A549 (cell line): Measurements from ENCODE around the gene TRPC3. TPM values are rescaled to one million over a fixed set of nuclear protein-coding genes. Genes with fewer than 3 reads are reported as not detected.

Source experiments
- ATAC-seq, 2 experiments: fragments of 200-7000 bp in 1 of 2; fragments of >200 bp in 1 of 2; cut with Nextera tagmentation in 1 of 2; cut with Tn5 transposase in 1 of 2; 3 replicates each; pipeline versions ENCODE4 v1.8.0 to v1.9.1; 2018 to 2020; ENCODE audit warnings: mild to moderate bottlenecking in 1 of 2, moderate library complexity in 1 of 2
- CTCF ChIA-PET: fragments of 300-600 bp; sonication (Branson Sonifier 250); formaldehyde crosslinking; extraction: SDS; loops from one replicate; lab custom pipeline; 2021; ENCODE audit warnings: antibody characterized with exemption, inconsistent platforms; lab: Yijun Ruan, JAX
- POLR2A ChIA-PET: fragments of 350-600 bp; formaldehyde crosslinking; extraction: SDS; loops from one replicate; lab custom pipeline; 2021; ENCODE audit warnings: antibody characterized with exemption, inconsistent platforms; lab: Yijun Ruan, JAX
- DNase-seq, 2 experiments: peaks; one replicate each; pipeline versions ENCODE4 v3.0.0 to v3.0.0-alpha.2; 2011 to 2016; ENCODE audit warnings: low read depth in 1 of 2, low spot score in 1 of 2
- FAIRE-seq: peaks from 2 replicates; lab custom pipeline; 2011; peaks lifted over from hg19 to GRCh38; lab: Jason Lieb, UNC
- H3K27ac ChIP-seq, 2 experiments: fragments of >200 bp; sonication (Bioruptor Twin); formaldehyde crosslinking; 3 replicates each; pipeline ENCODE4 v1.5.1; 2016 to 2017
- H3K4me1 ChIP-seq: fragments of >200 bp; sonication (Bioruptor Twin); formaldehyde crosslinking; 3 replicates; pipeline ENCODE4 v1.6.1; 2016
- H3K4me2 ChIP-seq: fragments of >200 bp; sonication (Bioruptor Twin); formaldehyde crosslinking; 3 replicates; pipeline ENCODE4 v1.6.1; 2016
- H3K4me3 ChIP-seq: fragments of >200 bp; sonication (Bioruptor Twin); formaldehyde crosslinking; 3 replicates; pipeline ENCODE4 v1.5.1; 2016
- H3K9me3 ChIP-seq: fragments of >200 bp; sonication (Bioruptor Twin); formaldehyde crosslinking; 3 replicates; pipeline ENCODE4 v1.6.1; 2016
- CBX2 ChIP-seq: fragments of 200-600 bp; sonication (generic); IDR thresholded peaks from 2 replicates; pipeline ENCODE4 v1.6.1; 2016; ENCODE audit warnings: low read depth, mild to moderate bottlenecking, borderline replicate concordance
- CBX8 ChIP-seq: fragments of 200-600 bp; sonication (generic); IDR thresholded peaks from 2 replicates; pipeline ENCODE4 v1.6.1; 2016
- CEBPB ChIP-seq, 2 experiments: fragments of >200 bp in 1 of 2; sonication (Bioruptor Twin) in 1 of 2; formaldehyde crosslinking in 1 of 2; IDR thresholded peaks; 2 replicates each; pipeline ENCODE4 v1.6.1; 2012 to 2016
- CHD2 ChIP-seq: fragments of 150-350 bp; IDR thresholded peaks from 2 replicates; pipeline ENCODE4 v1.6.1; 2014; ENCODE audit warnings: low read length; ENCODE audit not compliant: partially characterized antibody
- CHD4 ChIP-seq: fragments of 200-600 bp; sonication (generic); IDR thresholded peaks from 2 replicates; pipeline ENCODE4 v1.6.1; 2016; ENCODE audit warnings: antibody characterized with exemption, mild to moderate bottlenecking, borderline replicate concordance
- EHF ChIP-seq: fragments of 250-450 bp; sonication (Bioruptor Pico); IDR thresholded peaks from 2 replicates; pipeline ENCODE4 v1.5.0; 2020; ENCODE audit warnings: mild to moderate bottlenecking
- EP300 ChIP-seq, 2 experiments: fragments of >200 bp; sonication (Bioruptor Twin); formaldehyde crosslinking; IDR thresholded peaks; 2 replicates in 1 of 2; 3 replicates in 1 of 2; pipeline ENCODE4 v1.6.1; 2016 to 2017
- FOSB ChIP-seq: fragments of 250-450 bp; sonication (Bioruptor Pico); IDR thresholded peaks from 2 replicates; pipeline ENCODE4 v1.5.0; 2020; ENCODE audit warnings: mild to moderate bottlenecking, moderate library complexity
- FOXS1 ChIP-seq: fragments of 250-450 bp; sonication (Bioruptor Pico); IDR thresholded peaks from 2 replicates; pipeline ENCODE4 v1.5.0; 2020; ENCODE audit warnings: mild to moderate bottlenecking, moderate library complexity
- KDM1A ChIP-seq: fragments of 200-600 bp; sonication (generic); IDR thresholded peaks from 2 replicates; pipeline ENCODE4 v1.6.1; 2016; ENCODE audit warnings: low read depth, mild to moderate bottlenecking
- KDM5A ChIP-seq: fragments of 200-600 bp; sonication (generic); IDR thresholded peaks from 2 replicates; pipeline ENCODE4 v1.6.1; 2016; ENCODE audit warnings: antibody characterized with exemption, mild to moderate bottlenecking
- MYC ChIP-seq: IDR thresholded peaks from 2 replicates; pipeline ENCODE4 v1.6.1; 2012; ENCODE audit warnings: mild to moderate bottlenecking, inconsistent platforms, low read length, improper control_type of control experiment, borderline replicate concordance
- NFE2L2 ChIP-seq: fragments of 150-350 bp; conservative IDR thresholded peaks from 2 replicates; pipeline ENCODE4 v1.6.1; 2014; ENCODE audit warnings: low read length
- NR3C1 ChIP-seq: fragments of >200 bp; sonication (Bioruptor Twin); formaldehyde crosslinking; IDR thresholded peaks from 3 replicates; pipeline ENCODE4 v1.6.1; 2017
- PHF8 ChIP-seq: fragments of 200-600 bp; sonication (generic); IDR thresholded peaks from 2 replicates; pipeline ENCODE4 v1.6.1; 2016; ENCODE audit warnings: low read depth, mild to moderate bottlenecking, antibody characterized with exemption, moderate library complexity, borderline replicate concordance
- TFCP2L1 ChIP-seq: fragments of 250-450 bp; sonication (Bioruptor Pico); IDR thresholded peaks from 2 replicates; pipeline ENCODE4 v1.5.0; 2021; ENCODE audit warnings: mild to moderate bottlenecking
- ZC3H11A ChIP-seq: fragments of 450-650 bp; IDR thresholded peaks from 2 replicates; pipeline ENCODE4 v1.6.1; 2014; ENCODE audit warnings: antibody characterized with exemption, mild to moderate bottlenecking
- ZSCAN20 ChIP-seq: fragments of 250-450 bp; sonication (Bioruptor Pico); IDR thresholded peaks from 2 replicates; pipeline ENCODE4 v1.8.0; 2022; ENCODE audit warnings: mild to moderate bottlenecking, moderate library complexity
- WGBS: methylation state at CpG from one replicate; pipeline ENCODE4 v1.1.6; 2017; ENCODE audit errors: missing lambda C conversion rate; 5-methylcytosine and 5-hydroxymethylcytosine counted together
- polyA plus RNA-seq, 4 experiments: library from polyadenylated mRNA; depleted of rRNA in 3 of 4; stranded (reverse); fragments of >200 nt; fragmentation: RNase III in 1 of 4; extraction: RNeasy Plus Mini Kit Qiagen cat#74134 plus additional on column Dnase treatment in 1 of 4; gene quantifications; 2 replicates in 3 of 4; 3 replicates in 1 of 4; pipeline ENCODE4 v1.2.3, GENCODE V29; 2011 to 2017
- TF ChIP-seq, protein P1 (sequence below): IDR thresholded peaks from 2 replicates; pipeline ENCODE4 v1.6.1; 2012; ENCODE audit warnings: low read depth, borderline replicate concordance
- TF ChIP-seq, protein P2 (sequence below): fragments of >200 bp; sonication (Bioruptor Twin); formaldehyde crosslinking; IDR thresholded peaks from 2 replicates; pipeline ENCODE4 v1.6.1; 2016
- TF ChIP-seq, protein P3 (sequence below): fragments of 200-600 bp; sonication (generic); IDR thresholded peaks from 2 replicates; pipeline ENCODE4 v1.6.1; 2016; ENCODE audit warnings: antibody characterized with exemption, mild to moderate bottlenecking, moderate library complexity
- TF ChIP-seq, protein P4 (sequence below): fragments of >200 bp; sonication (Bioruptor Twin); formaldehyde crosslinking; IDR thresholded peaks from 3 replicates; pipeline ENCODE4 v1.6.1; 2016
- TF ChIP-seq, protein P5 (sequence below): IDR thresholded peaks from 2 replicates; pipeline ENCODE4 v1.6.1; 2012
- TF ChIP-seq, protein P6 (sequence below): fragments of 250-450 bp; sonication (Bioruptor Pico); IDR thresholded peaks from 2 replicates; pipeline ENCODE4 v1.5.0; 2021; ENCODE audit warnings: mild to moderate bottlenecking, moderate library complexity, borderline replicate concordance

TRPC3 gene
- polyA plus RNA-seq, 2 of the 4 experiments (the other 2 are of a cell fraction): 0.03 to 0.04 TPM

DNA sequence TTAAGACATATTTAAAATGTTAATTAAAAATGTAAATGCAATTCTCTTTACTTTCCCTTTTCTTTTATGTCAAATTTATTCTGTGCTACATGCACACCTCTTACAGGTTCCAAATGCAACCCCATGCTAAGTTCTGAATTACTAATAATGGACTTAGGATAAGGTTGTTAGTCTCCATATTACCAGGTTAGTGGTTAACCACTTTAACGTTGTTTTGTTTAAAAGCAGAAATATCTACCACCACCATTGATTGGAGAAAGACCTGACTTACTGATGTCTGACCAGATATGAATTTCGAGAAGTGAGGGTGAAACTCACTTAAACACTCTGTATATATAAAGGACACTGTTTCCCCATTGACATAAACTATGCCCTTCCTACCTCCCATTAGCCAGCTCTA lies 6.9 kb upstream of the TRPC3 start:
- ChIA-PET CTCF (no interaction called here), POLR2A (no interaction called here)
- Histone ChIP-seq H3K4me1 (no peaks in the 10 kb centered on the region), H3K27ac (no peak overlapping the region), H3K4me3 (no peak overlapping the region), H3K4me2 (no peak overlapping the region), H3K9me3 (no peaks in the 10 kb centered on the region)
- TF ChIP-seq, protein P1, sequence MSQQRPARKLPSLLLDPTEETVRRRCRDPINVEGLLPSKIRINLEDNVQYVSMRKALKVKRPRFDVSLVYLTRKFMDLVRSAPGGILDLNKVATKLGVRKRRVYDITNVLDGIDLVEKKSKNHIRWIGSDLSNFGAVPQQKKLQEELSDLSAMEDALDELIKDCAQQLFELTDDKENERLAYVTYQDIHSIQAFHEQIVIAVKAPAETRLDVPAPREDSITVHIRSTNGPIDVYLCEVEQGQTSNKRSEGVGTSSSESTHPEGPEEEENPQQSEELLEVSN: no peak
- no peak for TF ChIP-seq CHD4
- TF ChIP-seq EHF (CRISPR knock-in tag): no peak
- no peak for TF ChIP-seq KDM1A
- TF ChIP-seq TFCP2L1: no peak
- TF ChIP-seq, protein P2, sequence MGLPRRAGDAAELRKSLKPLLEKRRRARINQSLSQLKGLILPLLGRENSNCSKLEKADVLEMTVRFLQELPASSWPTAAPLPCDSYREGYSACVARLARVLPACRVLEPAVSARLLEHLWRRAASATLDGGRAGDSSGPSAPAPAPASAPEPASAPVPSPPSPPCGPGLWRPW: no peak
- no peak for TF ChIP-seq FOSB (CRISPR knock-in tag)
- no peak for TF ChIP-seq ZSCAN20
- TF ChIP-seq CEBPB (IDR thresholded peaks at IDR 0.05): no peak
- no peak for TF ChIP-seq EP300 (IDR thresholded peaks at IDR 0.05)
- TF ChIP-seq, protein P3, sequence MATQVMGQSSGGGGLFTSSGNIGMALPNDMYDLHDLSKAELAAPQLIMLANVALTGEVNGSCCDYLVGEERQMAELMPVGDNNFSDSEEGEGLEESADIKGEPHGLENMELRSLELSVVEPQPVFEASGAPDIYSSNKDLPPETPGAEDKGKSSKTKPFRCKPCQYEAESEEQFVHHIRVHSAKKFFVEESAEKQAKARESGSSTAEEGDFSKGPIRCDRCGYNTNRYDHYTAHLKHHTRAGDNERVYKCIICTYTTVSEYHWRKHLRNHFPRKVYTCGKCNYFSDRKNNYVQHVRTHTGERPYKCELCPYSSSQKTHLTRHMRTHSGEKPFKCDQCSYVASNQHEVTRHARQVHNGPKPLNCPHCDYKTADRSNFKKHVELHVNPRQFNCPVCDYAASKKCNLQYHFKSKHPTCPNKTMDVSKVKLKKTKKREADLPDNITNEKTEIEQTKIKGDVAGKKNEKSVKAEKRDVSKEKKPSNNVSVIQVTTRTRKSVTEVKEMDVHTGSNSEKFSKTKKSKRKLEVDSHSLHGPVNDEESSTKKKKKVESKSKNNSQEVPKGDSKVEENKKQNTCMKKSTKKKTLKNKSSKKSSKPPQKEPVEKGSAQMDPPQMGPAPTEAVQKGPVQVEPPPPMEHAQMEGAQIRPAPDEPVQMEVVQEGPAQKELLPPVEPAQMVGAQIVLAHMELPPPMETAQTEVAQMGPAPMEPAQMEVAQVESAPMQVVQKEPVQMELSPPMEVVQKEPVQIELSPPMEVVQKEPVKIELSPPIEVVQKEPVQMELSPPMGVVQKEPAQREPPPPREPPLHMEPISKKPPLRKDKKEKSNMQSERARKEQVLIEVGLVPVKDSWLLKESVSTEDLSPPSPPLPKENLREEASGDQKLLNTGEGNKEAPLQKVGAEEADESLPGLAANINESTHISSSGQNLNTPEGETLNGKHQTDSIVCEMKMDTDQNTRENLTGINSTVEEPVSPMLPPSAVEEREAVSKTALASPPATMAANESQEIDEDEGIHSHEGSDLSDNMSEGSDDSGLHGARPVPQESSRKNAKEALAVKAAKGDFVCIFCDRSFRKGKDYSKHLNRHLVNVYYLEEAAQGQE: no peak
- no peak for TF ChIP-seq KDM5A
- TF ChIP-seq MYC: no peak
- TF ChIP-seq ZC3H11A: no peak
- TF ChIP-seq PHF8: no peak
- TF ChIP-seq NFE2L2: no peak
- TF ChIP-seq CHD2: no peak
- no peak for TF ChIP-seq CBX2
- DNase-seq (no peak), ATAC-seq (no peak), FAIRE-seq (no peak)
- 0% methylated on average over 2 of the region's 2 CpGs for WGBS

DNA sequence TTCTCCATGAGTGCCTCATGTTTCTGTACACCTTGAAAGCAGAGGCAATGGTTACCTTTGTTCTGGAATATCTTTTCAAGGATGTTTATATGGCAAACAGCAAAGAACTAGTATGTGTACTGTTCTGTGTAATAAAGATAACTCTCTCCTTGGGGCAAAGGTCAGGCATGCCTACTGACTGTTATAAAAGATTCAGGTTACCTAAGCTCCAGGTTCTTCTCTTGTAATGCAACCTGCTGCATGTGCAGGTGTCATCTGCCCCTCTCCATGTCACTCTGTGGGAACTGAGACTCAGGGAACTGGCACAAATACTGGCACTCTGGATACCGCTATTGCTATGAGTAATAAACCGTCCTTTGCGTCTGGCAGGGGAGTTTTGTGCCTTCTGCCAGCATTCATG lies 5.4 kb upstream of the TRPC3 start:
- WGBS: 90% methylated on average over 3 of the region's 3 CpGs

More for the DNA sequence above, 5.4 kb upstream of the TRPC3 start:
- DNase-seq (no peak), ATAC-seq (no peak), FAIRE-seq (no peak)
- H3K4me1 ChIP-seq: no peaks in the 10 kb centered on the region
- H3K4me2 ChIP-seq: no peak overlapping the region
- CTCF ChIA-PET: no interaction called here
- no peak overlapping the region for H3K27ac ChIP-seq
- H3K9me3 ChIP-seq: no peaks in the 10 kb centered on the region
- no peak overlapping the region for H3K4me3 ChIP-seq
- TF ChIP-seq, protein P4, sequence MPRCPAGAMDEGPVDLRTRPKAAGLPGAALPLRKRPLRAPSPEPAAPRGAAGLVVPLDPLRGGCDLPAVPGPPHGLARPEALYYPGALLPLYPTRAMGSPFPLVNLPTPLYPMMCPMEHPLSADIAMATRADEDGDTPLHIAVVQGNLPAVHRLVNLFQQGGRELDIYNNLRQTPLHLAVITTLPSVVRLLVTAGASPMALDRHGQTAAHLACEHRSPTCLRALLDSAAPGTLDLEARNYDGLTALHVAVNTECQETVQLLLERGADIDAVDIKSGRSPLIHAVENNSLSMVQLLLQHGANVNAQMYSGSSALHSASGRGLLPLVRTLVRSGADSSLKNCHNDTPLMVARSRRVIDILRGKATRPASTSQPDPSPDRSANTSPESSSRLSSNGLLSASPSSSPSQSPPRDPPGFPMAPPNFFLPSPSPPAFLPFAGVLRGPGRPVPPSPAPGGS: no peak
- TF ChIP-seq, protein P5, sequence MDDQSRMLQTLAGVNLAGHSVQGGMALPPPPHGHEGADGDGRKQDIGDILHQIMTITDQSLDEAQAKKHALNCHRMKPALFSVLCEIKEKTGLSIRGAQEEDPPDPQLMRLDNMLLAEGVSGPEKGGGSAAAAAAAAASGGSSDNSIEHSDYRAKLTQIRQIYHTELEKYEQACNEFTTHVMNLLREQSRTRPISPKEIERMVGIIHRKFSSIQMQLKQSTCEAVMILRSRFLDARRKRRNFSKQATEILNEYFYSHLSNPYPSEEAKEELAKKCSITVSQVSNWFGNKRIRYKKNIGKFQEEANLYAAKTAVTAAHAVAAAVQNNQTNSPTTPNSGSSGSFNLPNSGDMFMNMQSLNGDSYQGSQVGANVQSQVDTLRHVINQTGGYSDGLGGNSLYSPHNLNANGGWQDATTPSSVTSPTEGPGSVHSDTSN: no peak
- TF ChIP-seq FOXS1 (CRISPR knock-in tag) (no peak), NR3C1 (no peak), CBX8 (no peak)
- TF ChIP-seq, protein P6, sequence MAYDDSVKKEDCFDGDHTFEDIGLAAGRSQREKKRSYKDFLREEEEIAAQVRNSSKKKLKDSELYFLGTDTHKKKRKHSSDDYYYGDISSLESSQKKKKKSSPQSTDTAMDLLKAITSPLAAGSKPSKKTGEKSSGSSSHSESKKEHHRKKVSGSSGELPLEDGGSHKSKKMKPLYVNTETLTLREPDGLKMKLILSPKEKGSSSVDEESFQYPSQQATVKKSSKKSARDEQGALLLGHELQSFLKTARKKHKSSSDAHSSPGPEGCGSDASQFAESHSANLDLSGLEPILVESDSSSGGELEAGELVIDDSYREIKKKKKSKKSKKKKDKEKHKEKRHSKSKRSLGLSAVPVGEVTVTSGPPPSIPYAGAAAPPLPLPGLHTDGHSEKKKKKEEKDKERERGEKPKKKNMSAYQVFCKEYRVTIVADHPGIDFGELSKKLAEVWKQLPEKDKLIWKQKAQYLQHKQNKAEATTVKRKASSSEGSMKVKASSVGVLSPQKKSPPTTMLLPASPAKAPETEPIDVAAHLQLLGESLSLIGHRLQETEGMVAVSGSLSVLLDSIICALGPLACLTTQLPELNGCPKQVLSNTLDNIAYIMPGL (CRISPR knock-in tag): no peak
- TF ChIP-seq, protein P2: no peak
- TF ChIP-seq, all 56 proteins: peak for 0
- POLR2A ChIA-PET: no interaction called here
